ENCODE results near the gene KHK.

DNA sequence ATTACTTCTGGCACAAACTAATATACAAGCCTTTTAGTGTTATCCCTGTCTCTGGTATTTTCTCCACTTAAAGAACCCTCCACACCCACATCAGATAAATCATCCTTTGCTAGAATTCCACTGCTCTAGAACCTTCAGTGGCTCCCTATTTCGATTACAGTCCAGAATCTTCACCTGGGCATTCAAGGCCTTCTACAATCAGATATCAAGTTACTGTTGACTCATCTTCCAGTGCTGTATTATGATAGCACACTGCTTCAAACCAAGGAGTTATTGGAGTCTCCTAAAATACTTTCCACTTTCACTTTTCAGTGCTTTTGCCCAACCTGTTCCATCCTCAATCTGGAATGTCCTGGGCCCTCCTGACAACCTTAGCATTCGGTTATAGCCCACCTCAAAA lies 28.9 kb downstream of the KHK start:
- TF ChIP-seq POLR2A (IDR thresholded peaks at IDR 0.05), result no peak
- no peak for TF ChIP-seq POLR2AphosphoS5 (IDR thresholded peaks at IDR 0.05)
